Stomach (tissue), 4 donors: ENCODE data around the gene C17orf113.

Experiments used
- POLR2A ChIP-seq, 4 donors: fragments of 450-650 bp; IDR thresholded peaks; one replicate each; pipeline ENCODE4 v1.6.1; 2016; ENCODE audit warnings: antibody characterized with exemption in 4 of 4, control low read depth in 2 of 4, mild to moderate bottlenecking in 1 of 4, moderate library complexity in 1 of 4
- POLR2AphosphoS5 ChIP-seq, 3 donors: sonication (generic); formaldehyde crosslinking; IDR thresholded peaks; one replicate each; pipeline ENCODE4 v1.6.1; 2016; ENCODE audit warnings: antibody characterized with exemption in 3 of 3
- TF ChIP-seq, protein P1 (sequence below), 7 experiments: fragments of 450-650 bp in 4 of 7; fragments of 200-600 bp in 3 of 7; sonication (generic) in 3 of 7; IDR thresholded peaks; one replicate each; pipeline ENCODE4 v1.5.1; 2016 to 2019; ENCODE audit warnings: antibody characterized with exemption in 7 of 7, control low read depth in 2 of 7, mild to moderate bottlenecking in 1 of 7

- TF ChIP-seq, protein P1, sequence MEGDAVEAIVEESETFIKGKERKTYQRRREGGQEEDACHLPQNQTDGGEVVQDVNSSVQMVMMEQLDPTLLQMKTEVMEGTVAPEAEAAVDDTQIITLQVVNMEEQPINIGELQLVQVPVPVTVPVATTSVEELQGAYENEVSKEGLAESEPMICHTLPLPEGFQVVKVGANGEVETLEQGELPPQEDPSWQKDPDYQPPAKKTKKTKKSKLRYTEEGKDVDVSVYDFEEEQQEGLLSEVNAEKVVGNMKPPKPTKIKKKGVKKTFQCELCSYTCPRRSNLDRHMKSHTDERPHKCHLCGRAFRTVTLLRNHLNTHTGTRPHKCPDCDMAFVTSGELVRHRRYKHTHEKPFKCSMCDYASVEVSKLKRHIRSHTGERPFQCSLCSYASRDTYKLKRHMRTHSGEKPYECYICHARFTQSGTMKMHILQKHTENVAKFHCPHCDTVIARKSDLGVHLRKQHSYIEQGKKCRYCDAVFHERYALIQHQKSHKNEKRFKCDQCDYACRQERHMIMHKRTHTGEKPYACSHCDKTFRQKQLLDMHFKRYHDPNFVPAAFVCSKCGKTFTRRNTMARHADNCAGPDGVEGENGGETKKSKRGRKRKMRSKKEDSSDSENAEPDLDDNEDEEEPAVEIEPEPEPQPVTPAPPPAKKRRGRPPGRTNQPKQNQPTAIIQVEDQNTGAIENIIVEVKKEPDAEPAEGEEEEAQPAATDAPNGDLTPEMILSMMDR (IDR thresholded peaks at IDR 0.05) = no peak
- TF ChIP-seq POLR2AphosphoS5 (IDR thresholded peaks at IDR 0.05) (no peak), POLR2A (IDR thresholded peaks at IDR 0.05) (no peak)
These were observed 31.4 kb downstream of the C17orf113 start for GRCh38 chr17:42018988-42019387.
